ENCODE measurements around the gene SYK. TPM values are rescaled to one million over a fixed set of nuclear protein-coding genes. Genes with fewer than 3 reads are reported as not detected.

The SYK gene
- total RNA-seq, 2 donors from 2014 or later = 2.5 to 6.0 TPM

- Mint-ChIP-seq H3K36me3 (ENCODE audit: low read depth) (no peaks in the 10 kb centered on the region), H3K4me1 (peaks cover 49% of the 10 kb centered on the region), H3K27me3 (ENCODE audit: insufficient read depth) (no peaks in the 10 kb centered on the region), H3K27ac (no peak overlapping the region), H3K4me3 (no peak overlapping the region), H3K9me3 (no peaks in the 10 kb centered on the region)
- DNase-seq = peak; percentile 72
- Histone ChIP-seq H3K27ac (ENCODE audit: low read depth, low read length) (no peak overlapping the region), H3K4me1 (ENCODE audit: control insufficient read depth, insufficient read depth, low read length) (peaks cover 30% of the 10 kb centered on the region), H3K9me3 (ENCODE audit: control insufficient read depth, low read length) (no peaks in the 10 kb centered on the region), H3K9ac (ENCODE audit: extremely low read depth, low read length, poor library complexity, severe bottlenecking) (no peak overlapping the region), H3K4me3 (ENCODE audit: low read length) (no peak overlapping the region), H3K36me3 (ENCODE audit: control insufficient read depth, insufficient read depth, low read length) (no peaks in the 10 kb centered on the region), H3K27me3 (ENCODE audit: control insufficient read depth, insufficient read depth, low read length, poor library complexity, severe bottlenecking) (no peaks in the 10 kb centered on the region)
- WGBS, 2 experiments (ENCODE audit: insufficient coverage in 1 of 2, insufficient read length in 1 of 2) = 85 to 93% methylated on average over 9 to 16 of the region's 16 CpGs
- TF ChIP-seq CTCF (conservative IDR thresholded peaks at IDR 0.05) = peak; percentile 89
Measured at GRCh38 chr9:90894986-90895687, 93.5 kb downstream of the SYK start.

- Histone ChIP-seq H3K27ac (ENCODE audit: low read depth, low read length) (no peak overlapping the region), H3K9ac (ENCODE audit: extremely low read depth, low read length, poor library complexity, severe bottlenecking) (no peak overlapping the region), H3K27me3 (ENCODE audit: control insufficient read depth, insufficient read depth, low read length, poor library complexity, severe bottlenecking) (no peaks in the 10 kb centered on the region), H3K36me3 (ENCODE audit: control insufficient read depth, insufficient read depth, low read length) (no peaks in the 10 kb centered on the region), H3K9me3 (ENCODE audit: control insufficient read depth, low read length) (no peaks in the 10 kb centered on the region), H3K4me3 (ENCODE audit: low read length) (no peak overlapping the region), H3K4me1 (ENCODE audit: control insufficient read depth, insufficient read depth, low read length) (peaks cover 30% of the 10 kb centered on the region)
- 72 to 80% methylated on average over 4 to 7 of the region's 7 CpGs for WGBS, 2 experiments (ENCODE audit: insufficient coverage in 1 of 2, insufficient read length in 1 of 2)
- peaks cover 48% of the 10 kb centered on the region for H3K4me1 Mint-ChIP-seq
- no peak for TF ChIP-seq CTCF (conservative IDR thresholded peaks at IDR 0.05)
- no peaks in the 10 kb centered on the region for H3K9me3 Mint-ChIP-seq
- no peaks in the 10 kb centered on the region for H3K27me3 Mint-ChIP-seq (ENCODE audit: insufficient read depth)
- peak; percentile 28 for DNase-seq
- no peaks in the 10 kb centered on the region for H3K36me3 Mint-ChIP-seq (ENCODE audit: low read depth)
- H3K27ac Mint-ChIP-seq = peak overlapping the region; percentile 38
- no peak overlapping the region for H3K4me3 Mint-ChIP-seq
Measured at GRCh38 chr9:90895786-90896185, 94.2 kb downstream of the SYK start.

- WGBS, 2 experiments (ENCODE audit: insufficient coverage in 1 of 2, insufficient read length in 1 of 2) = 28% methylated on average over 3 of the region's 3 CpGs; no CpG with 5 or more reads in 1 of the 2 experiments
- Histone ChIP-seq H3K27ac (ENCODE audit: low read depth, low read length) (no peak overlapping the region), H3K4me1 (ENCODE audit: control insufficient read depth, insufficient read depth, low read length) (peaks cover 30% of the 10 kb centered on the region), H3K9me3 (ENCODE audit: control insufficient read depth, low read length) (no peaks in the 10 kb centered on the region), H3K9ac (ENCODE audit: extremely low read depth, low read length, poor library complexity, severe bottlenecking) (no peak overlapping the region), H3K4me3 (ENCODE audit: low read length) (no peak overlapping the region), H3K36me3 (ENCODE audit: control insufficient read depth, insufficient read depth, low read length) (no peaks in the 10 kb centered on the region), H3K27me3 (ENCODE audit: control insufficient read depth, insufficient read depth, low read length, poor library complexity, severe bottlenecking) (no peaks in the 10 kb centered on the region)
- Mint-ChIP-seq H3K9me3 (no peaks in the 10 kb centered on the region), H3K4me3 (no peak overlapping the region), H3K36me3 (ENCODE audit: low read depth) (no peaks in the 10 kb centered on the region), H3K4me1 (peaks cover 48% of the 10 kb centered on the region), H3K27me3 (ENCODE audit: insufficient read depth) (no peaks in the 10 kb centered on the region), H3K27ac (peak overlapping the region; percentile 38)
- peak; percentile 67 for DNase-seq
- TF ChIP-seq CTCF (conservative IDR thresholded peaks at IDR 0.05) = no peak
Measured at GRCh38 chr9:90896231-90896630, 94.6 kb downstream of the SYK start.

Measured in endodermal cell (in vitro differentiated cells).